Mononuclear cell (primary cell): ENCODE data around the gene PPM1L. TPM values are rescaled to one million over a fixed set of nuclear protein-coding genes. Genes with fewer than 3 reads are reported as not detected.

ENCODE experiments used
- H3K27me3 ChIP-seq: 2 replicates; pipeline ENCODE4 v1.6.0; 2011; ENCODE audit warnings: low read length, control low read depth; ENCODE audit not compliant: insufficient read depth
- H3K4me1 ChIP-seq: 2 replicates; pipeline ENCODE4 v1.5.1; 2011; ENCODE audit warnings: mild to moderate bottlenecking, low read length, control low read depth; ENCODE audit not compliant: insufficient read depth
- H3K4me3 ChIP-seq: 2 replicates; pipeline ENCODE4 v1.5.1; 2011; ENCODE audit warnings: mild to moderate bottlenecking, low read length, moderate library complexity
- H3K9me3 ChIP-seq: 2 replicates; pipeline ENCODE4 v1.5.1; 2011; ENCODE audit warnings: low read depth, mild to moderate bottlenecking, control low read depth, low read length
- total RNA-seq: library from RNA; depleted of rRNA; stranded (reverse); fragments of >200 nt; gene quantifications from one replicate; pipeline ENCODE4 v1.2.3, GENCODE V29; 2012

The PPM1L gene
- total RNA-seq, 1 donor, result 14.5 TPM

GRCh38 chr3:160941885-160942494 lies 186.0 kb downstream of the PPM1L start:
- H3K4me1 ChIP-seq, result no peaks in the 10 kb centered on the region
- no peaks in the 10 kb centered on the region for H3K27me3 ChIP-seq
- H3K4me3 ChIP-seq, result no peak overlapping the region
- no peaks in the 10 kb centered on the region for H3K9me3 ChIP-seq

- Histone ChIP-seq H3K9me3 (no peaks in the 10 kb centered on the region), H3K4me3 (no peak overlapping the region), H3K27me3 (no peaks in the 10 kb centered on the region), H3K4me1 (no peaks in the 10 kb centered on the region)
Measured at GRCh38 chr3:160943996-160944395, 188.0 kb downstream of the PPM1L start.

- Histone ChIP-seq H3K4me3 (no peak overlapping the region), H3K4me1 (no peaks in the 10 kb centered on the region), H3K9me3 (no peaks in the 10 kb centered on the region), H3K27me3 (no peaks in the 10 kb centered on the region)
Measured at GRCh38 chr3:160945336-160945735, 189.3 kb downstream of the PPM1L start.

- no peak overlapping the region for H3K4me3 ChIP-seq
- H3K4me1 ChIP-seq, result no peaks in the 10 kb centered on the region
- no peaks in the 10 kb centered on the region for H3K9me3 ChIP-seq
- H3K27me3 ChIP-seq, result no peaks in the 10 kb centered on the region
Measured at GRCh38 chr3:160948273-160948672, 192.2 kb downstream of the PPM1L start.

- H3K9me3 ChIP-seq, result no peaks in the 10 kb centered on the region
- H3K27me3 ChIP-seq, result no peaks in the 10 kb centered on the region
- H3K4me1 ChIP-seq, result no peaks in the 10 kb centered on the region
- no peak overlapping the region for H3K4me3 ChIP-seq
Measured at GRCh38 chr3:160949460-160949859, 193.4 kb downstream of the PPM1L start.

- Histone ChIP-seq H3K9me3 (no peaks in the 10 kb centered on the region), H3K4me3 (no peak overlapping the region), H3K27me3 (no peaks in the 10 kb centered on the region), H3K4me1 (no peaks in the 10 kb centered on the region)
Measured at GRCh38 chr3:160950542-160950941, 194.5 kb downstream of the PPM1L start.

- Histone ChIP-seq H3K4me3 (no peak overlapping the region), H3K9me3 (no peaks in the 10 kb centered on the region), H3K4me1 (no peaks in the 10 kb centered on the region)
Measured at GRCh38 chr3:160950954-160951353, 194.9 kb downstream of the PPM1L start.

GRCh38 chr3:160951642-160952487 lies 195.8 kb downstream of the PPM1L start:
- no peaks in the 10 kb centered on the region for H3K27me3 ChIP-seq
- H3K4me3 ChIP-seq, result no peak overlapping the region
- H3K9me3 ChIP-seq, result no peaks in the 10 kb centered on the region
- H3K4me1 ChIP-seq, result no peaks in the 10 kb centered on the region

More at GRCh38 chr3:160950954-160951353, 194.9 kb downstream of the PPM1L start:
- H3K27me3 ChIP-seq, result no peaks in the 10 kb centered on the region

GRCh38 chr3:160953686-160954085 lies 197.7 kb downstream of the PPM1L start:
- Histone ChIP-seq H3K4me1 (no peaks in the 10 kb centered on the region), H3K27me3 (no peaks in the 10 kb centered on the region), H3K9me3 (no peaks in the 10 kb centered on the region), H3K4me3 (no peak overlapping the region)

GRCh38 chr3:160956785-160957184 lies 200.8 kb downstream of the PPM1L start:
- H3K4me1 ChIP-seq, result no peaks in the 10 kb centered on the region
- no peaks in the 10 kb centered on the region for H3K9me3 ChIP-seq
- H3K27me3 ChIP-seq, result no peaks in the 10 kb centered on the region
- no peak overlapping the region for H3K4me3 ChIP-seq

- Histone ChIP-seq H3K9me3 (no peaks in the 10 kb centered on the region), H3K4me1 (no peaks in the 10 kb centered on the region), H3K27me3 (no peaks in the 10 kb centered on the region), H3K4me3 (no peak overlapping the region)
Measured at GRCh38 chr3:160960568-160960967, 204.5 kb downstream of the PPM1L start.

- no peaks in the 10 kb centered on the region for H3K9me3 ChIP-seq
- H3K27me3 ChIP-seq, result no peaks in the 10 kb centered on the region
Measured at GRCh38 chr3:160963949-160964348, 207.9 kb downstream of the PPM1L start.

GRCh38 chr3:160968761-160969160 lies 212.7 kb downstream of the PPM1L start:
- Histone ChIP-seq H3K9me3 (no peaks in the 10 kb centered on the region), H3K4me1 (peaks cover 6% of the 10 kb centered on the region), H3K27me3 (no peaks in the 10 kb centered on the region), H3K4me3 (no peak overlapping the region)

More at GRCh38 chr3:160963949-160964348, 207.9 kb downstream of the PPM1L start:
- no peak overlapping the region for H3K4me3 ChIP-seq
- H3K4me1 ChIP-seq, result no peaks in the 10 kb centered on the region

GRCh38 chr3:160973067-160973809 lies 217.2 kb downstream of the PPM1L start:
- Histone ChIP-seq H3K27me3 (no peaks in the 10 kb centered on the region), H3K4me3 (no peak overlapping the region), H3K4me1 (peaks cover 12% of the 10 kb centered on the region), H3K9me3 (no peaks in the 10 kb centered on the region)

GRCh38 chr3:160977773-160978172 lies 221.7 kb downstream of the PPM1L start:
- H3K9me3 ChIP-seq, result no peaks in the 10 kb centered on the region
- no peaks in the 10 kb centered on the region for H3K27me3 ChIP-seq
- no peak overlapping the region for H3K4me3 ChIP-seq
- peaks cover 52% of the 10 kb centered on the region for H3K4me1 ChIP-seq
